ENCODE results near the gene TNRC18.
A peak's percentile ranks its signal among the peaks of the same experiment; 100 is the strongest.
"Not testable (repeated sequence)": the region's sequence is repeated elsewhere in the genome, so short reads cannot be mapped to it uniquely, and the experiment has no call there.

TNRC18 gene

DNA sequence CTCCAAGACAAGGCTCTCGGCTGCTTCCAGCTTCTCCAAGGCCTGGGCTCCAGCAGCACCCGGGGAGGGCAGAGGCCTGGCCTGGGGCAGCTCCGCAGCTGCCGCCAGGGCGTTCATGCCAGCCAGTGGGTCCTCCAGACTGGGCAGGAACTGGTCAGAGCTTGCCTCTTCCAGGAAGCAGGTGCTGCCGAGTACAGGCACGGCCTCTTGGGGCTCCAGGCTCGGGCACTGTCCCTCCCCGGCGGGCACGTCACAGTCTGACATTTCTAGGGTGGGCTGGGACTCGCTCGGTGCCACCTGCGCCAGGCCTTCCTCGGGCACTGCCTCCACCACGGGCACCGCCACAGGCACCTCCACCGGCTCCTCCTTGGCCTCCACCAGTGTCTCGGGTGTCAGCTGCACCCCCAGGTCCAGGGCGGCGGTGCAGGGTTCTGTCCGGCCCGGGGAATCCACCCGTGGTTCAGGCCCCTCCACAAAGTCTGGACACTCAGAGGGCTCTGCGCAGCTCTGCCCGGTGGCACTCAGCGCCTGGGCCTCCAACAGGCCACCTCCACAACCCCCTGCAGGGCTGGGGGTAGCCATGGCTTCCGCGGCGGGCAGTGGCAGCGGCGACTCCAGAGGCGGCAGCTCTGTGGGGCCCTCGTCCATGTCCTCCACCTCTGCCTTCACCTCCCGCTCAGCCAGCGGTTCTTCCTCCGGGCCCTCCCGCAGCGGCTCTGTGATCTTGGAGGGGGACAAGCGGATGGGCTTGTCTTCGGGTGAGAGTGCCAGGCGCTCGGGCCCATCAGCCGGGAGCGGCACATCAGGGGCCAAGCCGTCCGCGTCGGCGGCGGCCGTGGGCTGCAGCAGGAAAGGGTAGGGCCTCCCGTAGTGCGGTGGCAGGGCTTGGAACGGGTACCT lies 52.9 kb downstream of the TNRC18 start:
- no peak for DNase-seq

GRCh38 chr7:5367661-5368060 lies 56.0 kb downstream of the TNRC18 start:
- no peak for DNase-seq

DNA sequence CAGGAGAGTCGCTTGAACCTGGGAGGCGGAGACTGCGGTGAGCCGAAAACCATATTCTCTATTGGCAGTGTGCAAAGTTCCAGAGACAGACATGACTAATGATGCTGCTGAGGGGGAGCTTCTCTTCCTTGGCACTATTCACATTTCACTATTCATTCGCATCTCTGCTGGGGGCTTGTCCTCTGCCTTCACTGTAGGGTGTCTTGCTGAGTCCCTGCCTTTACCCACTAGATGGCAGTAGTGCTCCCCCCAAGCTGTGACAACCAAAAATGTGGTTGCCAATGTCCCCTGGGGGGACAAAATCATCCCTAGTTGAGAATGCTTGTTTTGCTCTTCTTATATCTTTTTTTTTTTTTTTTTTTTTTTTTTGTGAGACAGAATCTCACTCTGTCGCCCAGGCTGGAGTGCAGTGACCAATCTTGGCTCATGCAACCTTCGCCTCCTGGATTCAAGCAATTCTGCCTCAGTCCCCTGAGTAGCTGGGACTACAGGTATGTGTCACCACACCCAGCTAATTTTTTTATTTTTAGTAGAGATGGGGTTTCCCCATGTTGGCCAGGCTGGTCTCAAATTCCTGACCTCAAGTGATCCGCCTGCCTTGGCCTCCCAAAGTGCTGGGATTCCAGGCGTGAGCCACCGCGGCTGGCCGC lies 57.5 kb downstream of the TNRC18 start:
- peak; percentile 73 for DNase-seq

DNA sequence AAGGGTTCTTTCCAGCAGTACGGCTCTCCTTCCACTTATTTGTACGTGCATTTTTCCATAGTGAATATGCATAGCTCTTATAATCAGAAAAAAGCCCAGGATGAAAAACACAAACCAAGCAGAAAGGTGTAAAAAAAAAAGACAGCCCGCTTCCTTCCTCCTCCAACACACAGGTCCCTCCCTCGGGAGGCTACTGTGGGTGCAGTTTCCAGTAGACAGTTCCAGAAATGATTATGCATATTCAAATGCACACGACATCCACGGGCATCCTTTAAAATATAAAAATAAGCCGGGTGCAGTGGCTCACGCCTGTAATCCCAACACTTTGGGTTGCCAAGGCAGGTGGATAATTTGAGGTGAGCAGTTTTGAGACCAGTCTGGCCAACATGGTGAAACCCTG lies 59.9 kb downstream of the TNRC18 start:
- no peak for DNase-seq

DNA sequence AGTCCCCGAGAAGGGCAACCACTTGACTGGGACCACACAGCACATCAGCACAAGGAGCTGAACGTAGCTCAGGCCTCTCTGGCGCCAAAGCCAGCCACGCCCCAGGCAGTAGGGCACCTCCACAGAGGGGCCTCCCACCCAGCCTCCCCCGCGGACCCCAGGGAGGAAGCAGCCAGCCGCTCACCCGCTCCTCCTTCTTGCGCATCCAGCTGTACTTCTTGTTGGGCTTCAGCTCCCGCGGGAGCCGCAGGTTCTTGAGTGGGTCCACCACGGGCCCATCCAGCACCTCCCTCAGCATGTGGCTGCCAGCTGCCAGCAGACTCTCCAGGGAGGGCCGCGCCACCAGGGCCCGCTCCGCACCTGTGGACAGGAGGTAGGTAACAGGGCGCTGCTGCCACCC lies 61.2 kb downstream of the TNRC18 start:
- no peak for DNase-seq

GRCh38 chr7:5361446-5362127 lies 62.0 kb downstream of the TNRC18 start:
- DNase-seq = no peak

DNA sequence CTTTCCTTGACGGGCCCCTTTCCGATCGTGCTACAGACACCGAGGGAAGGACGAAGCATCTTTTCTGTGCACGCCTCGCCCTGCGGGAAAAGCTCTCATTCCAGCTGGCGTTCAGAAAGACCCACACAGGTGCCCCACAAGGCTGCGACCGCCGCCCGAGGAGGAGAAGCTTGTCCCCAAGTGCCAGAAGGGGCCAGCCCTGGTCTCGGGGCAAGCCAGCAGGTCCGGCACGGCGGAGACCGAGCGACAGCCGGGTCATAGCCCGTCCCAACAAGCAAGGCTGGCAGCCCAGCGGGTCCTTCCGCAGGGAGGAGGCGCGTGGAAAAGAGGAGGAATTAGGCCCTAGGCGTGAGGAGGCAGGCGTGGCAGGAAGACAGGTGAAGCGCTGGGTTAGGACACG lies 62.7 kb downstream of the TNRC18 start:
- DNase-seq = no peak

DNA sequence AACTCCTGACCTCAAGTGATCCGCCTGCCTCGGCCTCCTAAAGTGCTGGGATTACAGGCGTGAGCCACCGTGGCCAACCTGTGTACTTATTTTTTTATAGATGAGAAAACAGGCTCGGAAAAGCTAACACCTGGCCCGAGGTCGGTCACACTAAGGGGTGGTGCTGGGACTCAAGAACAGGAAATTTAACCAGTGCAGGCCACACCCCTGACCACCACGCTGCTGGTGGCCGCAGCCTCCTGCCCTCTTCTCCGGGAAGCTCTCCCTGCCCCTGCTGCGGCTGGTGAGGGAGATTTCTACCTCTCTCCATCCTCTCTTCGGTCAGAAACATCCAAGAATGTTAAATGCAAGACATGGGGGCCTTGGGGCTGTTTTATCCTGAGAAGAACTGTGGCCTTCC lies 63.2 kb downstream of the TNRC18 start:
- DNase-seq = no peak

DNA sequence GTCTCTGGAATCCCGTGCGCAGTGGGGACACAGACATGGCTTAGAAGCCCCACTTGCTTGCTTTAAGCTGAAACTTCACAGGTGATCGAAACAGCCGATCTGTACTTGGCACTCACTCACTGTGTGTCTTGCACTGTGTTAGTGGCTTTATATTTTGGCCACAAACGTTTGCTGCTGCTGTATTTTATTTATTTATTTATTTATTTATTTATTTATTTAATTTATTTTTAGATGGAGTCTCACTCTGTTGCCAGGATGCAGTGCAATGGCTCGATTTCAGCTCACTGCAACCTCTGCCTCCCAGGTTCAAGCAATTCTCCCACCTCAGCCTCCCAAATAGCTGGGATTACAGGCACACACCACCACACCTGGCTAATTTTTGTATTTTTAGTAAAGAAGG lies 63.6 kb downstream of the TNRC18 start:
- DNase-seq = not testable (repeated sequence)

DNA sequence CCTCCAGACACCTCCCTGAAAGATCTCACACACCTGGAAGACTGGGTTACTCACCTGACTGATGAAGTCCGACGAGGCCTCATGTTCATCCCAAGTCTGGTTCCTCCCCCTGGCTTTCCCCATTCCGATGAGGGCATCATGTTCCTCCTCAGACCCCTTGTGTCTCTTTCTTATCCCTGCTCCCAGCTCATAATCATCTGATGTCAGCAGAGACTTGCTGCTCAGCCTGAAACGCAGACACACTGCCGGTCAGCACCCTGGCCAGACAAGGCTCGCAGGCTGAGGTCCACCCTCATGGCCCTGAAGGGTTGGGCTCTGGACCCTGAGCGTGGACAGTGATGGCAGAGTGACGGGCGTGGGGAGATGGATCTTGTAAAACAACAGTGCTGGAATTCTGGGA lies 64.3 kb downstream of the TNRC18 start:
- no peak for DNase-seq

DNA sequence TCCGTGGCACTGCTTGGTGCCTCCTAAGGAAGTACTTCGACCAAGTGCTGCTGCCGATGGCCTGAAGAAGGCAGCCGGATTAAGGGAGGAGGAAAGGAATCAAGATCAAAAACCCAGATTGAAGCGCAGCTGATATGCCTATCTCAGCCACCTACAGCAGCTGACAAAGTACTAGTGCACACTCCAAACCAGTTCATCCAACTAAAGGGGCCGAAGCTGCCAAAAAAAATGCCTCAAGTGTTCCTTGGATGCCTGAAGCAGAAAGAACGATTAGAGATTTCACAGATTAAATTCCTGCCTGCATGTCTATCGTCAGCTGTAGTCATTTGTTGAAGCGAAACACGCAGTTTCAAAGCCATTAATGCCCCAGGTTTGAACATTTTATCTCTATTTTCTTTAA lies 65.7 kb downstream of the TNRC18 start:
- DNase-seq = no peak

DNA sequence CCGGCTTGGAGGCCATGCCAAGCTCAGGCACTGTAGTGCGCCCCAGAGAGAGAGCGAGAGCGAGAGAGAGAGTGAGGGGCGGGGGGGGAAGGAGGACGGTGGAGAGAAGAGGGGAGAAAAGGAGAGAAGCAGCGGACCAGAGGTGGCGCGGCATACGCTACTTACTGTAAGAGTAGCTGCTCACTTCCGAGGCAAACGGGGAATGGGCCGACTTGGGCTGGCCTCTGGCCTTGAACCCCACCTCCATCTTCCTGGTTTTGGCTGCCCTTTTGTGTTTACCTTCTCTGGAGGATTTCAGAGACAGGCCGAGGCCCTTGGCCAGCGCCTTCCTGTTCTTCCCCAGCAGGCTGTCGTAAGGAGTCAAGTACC lies 66.9 kb downstream of the TNRC18 start:
- DNase-seq = no peak

- DNase-seq = no peak
Measured at GRCh38 chr7:5354460-5355232, 69.0 kb downstream of the TNRC18 start.

GRCh38 chr7:5352440-5353010 lies 71.1 kb downstream of the TNRC18 start:
- no peak for DNase-seq

DNA sequence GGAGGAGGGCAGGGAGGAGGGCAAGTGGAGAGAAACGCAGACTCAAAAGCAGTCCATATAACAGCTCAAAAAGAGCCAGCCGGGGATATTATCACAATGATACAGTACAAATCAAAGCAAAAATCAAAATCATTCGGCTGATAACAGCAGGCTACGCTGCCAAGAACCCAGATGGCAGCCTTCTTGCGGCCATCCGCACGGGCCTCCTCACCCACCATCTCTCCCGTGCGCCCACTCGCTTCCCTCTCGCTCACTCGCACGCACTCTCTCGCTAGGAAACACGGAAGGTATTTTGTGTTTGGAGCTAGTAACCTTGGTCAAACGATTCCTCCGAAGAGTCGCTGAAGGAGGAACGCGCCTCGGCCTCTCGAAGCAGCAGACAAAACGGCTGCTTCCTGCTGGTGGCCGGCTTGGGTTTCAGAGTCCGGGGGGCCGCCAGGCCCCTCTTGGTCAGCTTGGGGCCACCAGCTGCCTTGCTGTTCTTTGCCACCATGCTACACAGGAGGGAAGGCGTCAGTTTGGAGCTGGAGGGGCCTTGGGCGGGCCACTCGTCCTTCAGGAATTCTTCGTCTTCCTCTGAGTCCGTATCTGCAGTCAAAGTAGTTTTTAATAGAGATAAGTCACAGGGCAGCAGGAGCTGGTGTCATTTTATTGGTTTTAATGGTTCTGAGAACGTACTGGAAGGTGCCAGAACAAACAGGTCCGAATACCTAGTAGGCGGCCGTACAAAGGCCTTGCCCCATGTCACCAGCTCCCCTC lies 71.9 kb downstream of the TNRC18 start:
- DNase-seq = no peak

DNA sequence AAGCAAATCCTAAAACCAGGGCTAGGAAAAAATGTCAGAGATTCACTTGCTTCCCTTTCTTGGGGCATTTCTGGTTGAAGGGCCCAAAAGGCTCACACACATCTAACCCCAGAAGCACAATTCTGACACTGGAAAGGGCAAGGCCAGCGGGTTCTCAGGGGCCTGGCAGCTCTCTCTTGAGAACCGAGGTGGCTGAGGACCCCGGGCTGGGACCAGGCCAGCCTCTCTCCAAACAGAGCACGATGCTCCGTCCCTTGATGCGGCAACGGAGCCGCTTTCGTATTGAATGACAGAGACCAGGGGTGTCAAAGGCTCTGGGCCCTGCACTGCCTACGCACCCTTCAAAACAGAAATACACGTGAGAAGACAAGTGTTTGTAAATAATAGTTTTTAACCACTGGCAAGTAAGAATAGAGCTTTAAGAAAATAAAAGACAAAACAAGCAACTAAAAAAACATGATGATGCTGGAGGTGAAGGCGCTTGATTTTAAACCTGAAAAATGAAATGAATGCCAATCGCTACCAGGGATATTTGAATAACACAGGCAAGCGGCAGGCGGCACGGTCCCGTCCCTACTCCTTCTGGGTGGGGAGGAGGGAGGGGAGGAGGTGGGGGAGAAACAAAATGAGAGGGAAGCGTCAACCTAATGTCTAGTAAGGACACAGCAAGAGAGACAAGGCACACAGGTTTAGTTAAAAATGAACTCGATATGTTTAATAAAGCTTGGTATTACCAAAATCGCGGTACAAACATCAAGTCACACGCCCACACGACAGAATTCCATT lies 72.8 kb downstream of the TNRC18 start:
- DNase-seq = no peak

- no peak for DNase-seq
Measured at GRCh38 chr7:5350174-5350463, 73.5 kb downstream of the TNRC18 start.

DNA sequence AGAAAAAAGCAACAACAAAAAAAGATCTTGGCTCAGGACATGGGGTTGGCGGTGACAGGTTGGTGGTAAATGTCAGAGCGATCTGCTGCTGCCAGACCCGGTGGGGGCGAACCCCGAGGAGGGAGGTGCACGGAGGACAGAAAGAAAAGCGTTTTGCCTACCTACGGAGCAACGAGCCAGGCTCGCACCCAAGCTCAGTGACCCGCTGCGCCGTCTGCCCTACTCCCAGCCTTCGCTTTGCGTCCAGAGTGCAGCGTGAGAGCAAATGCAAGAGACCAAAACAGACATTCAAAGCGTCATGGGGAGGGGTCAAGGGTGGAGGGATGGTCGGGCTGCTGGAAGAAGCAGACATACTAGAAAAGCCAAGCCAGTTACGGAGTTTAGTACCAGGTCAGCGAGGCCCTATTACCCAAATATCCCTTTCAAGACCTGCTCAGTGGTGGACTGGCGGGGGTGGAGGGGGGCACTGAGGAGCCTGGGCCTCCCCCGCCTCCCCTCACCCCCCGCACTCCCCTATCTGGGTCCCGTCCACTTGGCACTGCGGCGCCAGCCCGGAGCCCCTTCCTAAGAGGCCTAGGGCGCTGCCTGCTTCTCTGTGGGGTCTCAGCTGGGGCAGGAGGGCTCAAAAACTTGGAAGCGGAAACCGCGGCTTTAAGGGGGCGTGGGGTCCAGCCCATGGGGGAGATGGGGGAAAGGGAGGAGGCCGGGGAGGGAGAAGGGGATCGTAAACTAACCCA lies 74.0 kb downstream of the TNRC18 start:
- no peak for DNase-seq

- no peak for DNase-seq
Measured at GRCh38 chr7:5349005-5349380, 74.6 kb downstream of the TNRC18 start.

- no peak for DNase-seq
Measured at GRCh38 chr7:5348134-5349004, 75.3 kb downstream of the TNRC18 start.
